Kidney tubule cell (primary cell): ENCODE results near the gene PRPF8.
A peak's percentile ranks its signal among the peaks of the same experiment; 100 is the strongest.
"Not testable (repeated sequence)": the region's sequence is repeated elsewhere in the genome, so short reads cannot be mapped to it uniquely, and the experiment has no call there.

Experiments
- DNase-seq: peaks from one replicate; pipeline ENCODE4 v3.0.0-alpha.2; 2018; ENCODE audit warnings: low spot score

PRPF8 gene

DNA sequence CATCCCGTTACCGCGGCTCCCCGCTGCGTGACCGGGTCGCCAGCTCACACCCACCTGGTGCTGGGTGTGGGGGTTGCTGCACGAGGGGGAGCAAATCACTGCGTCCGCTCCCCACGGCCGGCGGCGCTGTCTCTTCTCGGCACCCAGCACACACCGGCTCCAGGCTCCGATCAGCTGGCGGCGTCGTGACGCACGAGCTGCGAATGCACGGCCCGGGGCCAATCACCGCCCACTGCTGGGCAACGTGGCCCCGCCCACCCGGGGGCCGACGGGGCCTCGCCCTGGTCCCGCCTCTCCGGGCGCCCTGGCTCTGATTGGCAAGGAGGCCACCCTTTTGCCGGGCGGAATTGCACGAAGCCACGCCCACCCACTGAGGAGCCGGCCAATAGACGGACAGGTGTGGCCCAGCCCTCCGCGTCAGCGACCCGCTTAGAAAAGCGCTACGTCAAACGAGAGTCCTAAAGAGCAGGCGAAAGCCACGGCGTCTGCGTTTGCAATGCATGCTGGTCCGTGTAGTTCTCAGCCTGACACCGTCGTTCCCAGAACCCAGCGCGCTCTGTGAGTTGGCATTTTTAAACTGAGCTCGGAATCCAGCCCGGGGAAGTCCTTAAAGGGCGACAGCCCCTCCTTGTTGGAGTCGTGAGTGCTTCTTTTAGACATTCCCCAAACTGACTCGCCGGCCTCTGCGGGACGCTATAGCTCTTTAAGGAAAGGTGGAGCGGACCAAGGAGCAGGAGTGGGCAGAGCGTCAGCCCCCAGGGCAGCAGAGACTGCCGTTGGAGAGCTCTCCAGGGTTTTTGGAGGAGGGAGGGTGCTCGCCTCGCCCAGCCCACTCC, 31.6 kb upstream of the PRPF8 start:
- peak; percentile 100 for DNase-seq

DNA sequence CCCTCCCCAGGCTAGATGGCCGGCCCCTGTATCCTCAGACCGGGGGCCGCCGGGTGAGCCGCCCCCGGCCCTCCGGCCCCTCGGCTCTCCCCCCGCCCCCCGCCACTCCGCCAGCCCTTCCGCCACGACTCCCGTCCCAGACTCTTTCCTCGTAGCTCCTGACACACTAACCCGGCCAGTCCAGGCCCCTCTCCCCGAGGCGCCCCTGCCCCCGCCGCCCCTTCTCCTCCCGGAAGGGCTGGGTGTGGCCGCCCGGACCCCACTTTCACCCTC, 31.1 kb upstream of the PRPF8 start:
- DNase-seq = no peak

DNA sequence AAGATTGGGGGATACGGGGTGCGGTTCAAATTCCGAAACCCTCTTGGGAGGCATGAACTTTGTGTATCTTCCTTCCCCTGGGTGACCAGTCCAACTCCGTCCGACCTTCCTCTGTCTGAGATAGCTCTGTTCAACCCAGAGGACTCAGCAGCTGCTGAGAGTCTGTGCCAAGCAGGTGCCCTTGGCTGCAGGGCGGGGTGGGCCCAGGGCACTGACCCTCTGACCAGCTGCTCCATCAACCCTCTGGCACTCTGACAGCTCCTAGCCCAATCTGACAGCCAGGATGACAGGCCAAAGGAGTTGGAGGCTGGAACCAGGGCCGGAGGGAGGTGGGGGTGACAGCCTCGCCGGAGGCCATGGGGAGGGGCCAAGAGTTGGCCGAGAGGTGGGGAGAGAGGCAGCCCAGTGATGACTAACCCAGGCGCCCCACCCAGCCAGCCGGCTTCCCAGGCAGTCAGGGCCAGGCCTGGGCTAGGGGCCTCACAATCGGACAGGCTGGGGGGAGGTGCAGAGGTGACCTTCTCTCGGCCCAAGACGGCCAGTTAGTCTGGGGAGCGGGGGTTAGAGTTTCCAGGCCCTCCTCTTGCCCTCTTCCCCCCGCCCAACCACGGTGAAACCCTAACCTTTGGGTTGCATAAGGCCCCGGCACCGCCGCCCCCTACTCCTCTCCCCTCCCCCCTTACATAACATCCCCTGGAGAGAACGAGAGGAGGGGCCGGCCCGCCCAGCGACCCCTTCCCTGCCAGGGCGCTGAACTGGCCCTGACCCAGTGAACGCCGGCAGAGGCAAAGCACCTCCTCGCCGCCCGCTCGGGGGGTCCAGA, 30.5 kb upstream of the PRPF8 start:
- DNase-seq = peak; percentile 92

DNA sequence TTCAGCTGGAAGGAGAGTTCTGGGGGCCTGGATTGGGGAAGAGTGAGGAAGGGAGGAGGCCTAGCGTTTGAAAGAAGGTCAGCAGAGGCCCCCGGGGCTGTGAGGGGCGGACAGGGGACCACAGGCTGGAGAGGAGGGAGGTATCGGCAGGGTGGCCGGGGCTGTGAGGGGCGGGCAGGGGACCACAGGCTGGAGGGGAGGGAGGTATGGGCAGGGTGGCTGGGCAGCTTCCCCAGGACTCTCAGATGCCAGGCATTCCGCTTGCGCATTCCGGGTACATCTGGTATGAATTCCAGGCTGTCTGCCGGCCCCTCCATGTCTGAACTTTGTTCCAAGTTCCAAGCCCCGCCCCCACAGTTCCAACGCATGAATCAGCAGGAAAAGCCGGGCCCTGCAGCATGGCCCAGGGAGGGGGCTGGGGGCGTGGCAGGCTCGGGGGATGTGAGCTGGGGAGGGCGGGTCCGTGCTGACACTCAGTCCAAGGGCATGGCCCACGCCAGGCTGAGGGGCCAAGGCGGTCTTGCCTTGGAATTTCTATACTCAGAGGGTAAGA, 29.8 kb upstream of the PRPF8 start:
- DNase-seq = peak; percentile 96

DNA sequence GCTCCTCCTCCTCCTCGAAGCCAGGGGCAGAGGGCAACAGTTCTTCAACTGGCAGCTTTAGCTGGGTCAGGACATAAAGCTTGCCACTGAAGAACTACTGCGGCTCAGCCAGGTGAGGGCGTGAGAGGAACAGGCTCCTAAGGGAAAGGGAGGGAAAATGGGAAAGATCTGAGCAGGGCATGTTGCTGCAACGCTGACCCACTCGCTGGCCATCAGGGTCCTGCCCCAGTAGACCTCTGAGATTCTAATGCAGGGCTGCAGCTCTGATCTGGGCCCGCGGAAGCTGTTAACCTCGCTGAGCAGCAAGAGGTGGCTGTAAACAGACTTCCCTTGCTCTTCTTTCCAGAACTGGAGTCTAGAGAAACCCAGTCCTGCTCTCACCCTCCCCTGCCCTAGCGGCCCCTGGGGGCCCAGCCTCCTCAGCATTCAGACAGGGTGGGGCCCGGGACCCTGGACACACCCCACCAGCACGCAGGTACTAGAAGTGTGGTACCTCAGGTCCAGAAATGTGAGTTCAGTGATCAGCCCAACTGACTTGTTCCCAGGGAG, 29.3 kb upstream of the PRPF8 start:
- DNase-seq = peak; percentile 65

DNA sequence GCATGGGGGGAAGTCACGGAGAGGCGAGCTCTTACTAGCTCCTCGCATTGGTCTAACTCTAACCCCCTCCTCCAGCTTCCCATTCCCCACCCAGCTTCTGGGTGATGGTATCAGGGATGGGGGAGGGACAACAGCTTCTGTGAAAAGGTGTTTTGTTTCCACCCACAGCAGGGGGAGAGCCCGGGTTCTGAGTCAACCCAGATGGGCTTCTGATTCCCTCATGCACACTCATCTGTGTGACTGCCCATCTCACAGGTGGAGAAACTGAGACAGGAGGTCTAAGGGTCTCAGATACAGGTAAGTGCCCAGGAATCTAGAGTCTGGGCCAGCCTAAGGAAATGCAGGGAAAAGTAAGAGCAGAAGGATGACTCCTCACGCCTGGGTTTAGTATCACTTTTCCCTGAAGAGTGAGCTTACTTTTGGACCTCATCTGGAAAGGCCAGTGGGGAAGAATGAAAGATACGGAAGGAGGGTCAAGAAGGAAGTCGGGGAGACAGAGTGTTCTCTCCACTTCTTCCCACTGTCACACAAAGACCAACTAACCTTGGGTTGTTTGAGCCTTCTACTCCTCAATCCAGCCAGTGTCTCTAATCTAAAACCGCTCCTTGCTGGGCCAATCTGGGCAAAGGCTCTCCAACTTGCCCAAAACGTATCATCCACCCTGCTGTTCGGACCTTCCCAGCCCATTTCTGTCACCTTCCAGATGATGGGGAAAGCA, 28.7 kb upstream of the PRPF8 start:
- DNase-seq = no peak

DNA sequence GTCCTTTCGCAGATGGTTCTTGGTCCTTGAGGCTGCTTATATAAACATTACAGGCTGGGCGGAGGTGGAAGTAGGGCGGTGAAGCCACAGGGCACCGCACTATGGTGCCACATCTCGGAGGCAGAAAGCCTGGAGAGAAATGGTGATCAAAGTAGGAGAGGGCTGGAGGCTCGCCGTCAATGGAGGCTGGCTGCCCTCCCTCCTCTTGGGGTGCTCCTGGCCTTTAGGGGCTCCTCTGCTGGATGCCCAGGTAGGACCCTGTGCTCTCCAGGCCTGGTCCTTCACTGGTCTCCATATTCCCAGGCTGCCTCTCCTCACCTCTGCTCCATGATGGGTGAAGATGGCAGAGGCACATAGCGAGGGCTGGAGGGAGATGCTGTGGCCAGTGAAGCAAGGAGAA, 27.6 kb upstream of the PRPF8 start:
- no peak for DNase-seq

DNA sequence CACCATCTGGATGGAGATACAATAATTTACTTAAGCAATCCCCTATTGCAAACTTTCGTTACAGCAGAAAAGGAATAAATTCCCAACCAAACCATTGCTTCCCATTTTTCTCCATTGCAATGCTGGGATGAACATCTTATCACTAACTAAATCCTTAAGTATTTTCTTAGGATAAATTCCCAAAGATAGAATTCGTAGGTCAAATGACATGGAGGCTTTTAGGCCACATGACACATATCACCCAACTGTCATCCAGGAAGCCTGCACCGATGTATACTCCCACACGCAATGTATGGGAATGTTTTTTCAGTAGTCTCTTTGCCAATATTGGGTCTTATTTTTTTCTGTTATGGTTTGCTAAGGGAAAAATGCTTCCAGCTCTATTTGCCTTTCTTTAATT, 27.1 kb upstream of the PRPF8 start:
- no peak for DNase-seq

DNA sequence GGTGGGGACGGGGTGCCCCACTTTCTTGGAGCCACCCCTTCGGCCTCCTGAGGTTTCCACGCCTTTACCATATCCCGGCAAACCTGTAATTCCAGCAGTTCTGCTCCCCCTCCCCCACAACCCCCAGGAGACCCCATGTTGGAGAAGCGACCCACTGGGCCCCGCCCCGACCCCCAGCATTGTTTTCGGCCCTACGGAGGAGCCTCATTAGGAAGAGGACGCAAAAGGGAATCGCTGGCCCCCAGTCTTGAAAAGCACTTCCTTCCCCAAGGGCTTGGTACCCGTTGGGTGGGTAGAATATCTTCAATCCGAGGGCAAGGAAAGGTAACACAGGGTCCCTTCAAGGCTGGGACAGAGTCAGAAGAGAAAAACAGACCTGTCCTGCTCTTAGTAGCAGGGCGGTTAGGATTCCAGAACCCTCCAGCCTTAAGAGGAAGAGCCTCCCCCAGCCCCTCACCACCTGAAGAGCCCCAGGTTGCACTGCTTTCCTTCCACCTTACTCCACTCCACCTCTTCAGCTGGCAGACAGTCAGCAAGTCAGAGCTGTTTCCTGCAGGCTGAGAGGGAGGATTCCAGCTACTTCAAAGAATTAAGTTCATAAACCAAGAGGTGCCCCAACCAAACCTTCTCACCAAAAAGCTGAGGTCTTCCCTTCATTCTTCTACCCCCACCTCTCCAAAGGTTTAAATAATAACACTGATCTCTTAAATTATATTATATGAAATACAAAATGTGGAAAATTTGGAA, 26.3 kb upstream of the PRPF8 start:
- peak; percentile 23 for DNase-seq

DNA sequence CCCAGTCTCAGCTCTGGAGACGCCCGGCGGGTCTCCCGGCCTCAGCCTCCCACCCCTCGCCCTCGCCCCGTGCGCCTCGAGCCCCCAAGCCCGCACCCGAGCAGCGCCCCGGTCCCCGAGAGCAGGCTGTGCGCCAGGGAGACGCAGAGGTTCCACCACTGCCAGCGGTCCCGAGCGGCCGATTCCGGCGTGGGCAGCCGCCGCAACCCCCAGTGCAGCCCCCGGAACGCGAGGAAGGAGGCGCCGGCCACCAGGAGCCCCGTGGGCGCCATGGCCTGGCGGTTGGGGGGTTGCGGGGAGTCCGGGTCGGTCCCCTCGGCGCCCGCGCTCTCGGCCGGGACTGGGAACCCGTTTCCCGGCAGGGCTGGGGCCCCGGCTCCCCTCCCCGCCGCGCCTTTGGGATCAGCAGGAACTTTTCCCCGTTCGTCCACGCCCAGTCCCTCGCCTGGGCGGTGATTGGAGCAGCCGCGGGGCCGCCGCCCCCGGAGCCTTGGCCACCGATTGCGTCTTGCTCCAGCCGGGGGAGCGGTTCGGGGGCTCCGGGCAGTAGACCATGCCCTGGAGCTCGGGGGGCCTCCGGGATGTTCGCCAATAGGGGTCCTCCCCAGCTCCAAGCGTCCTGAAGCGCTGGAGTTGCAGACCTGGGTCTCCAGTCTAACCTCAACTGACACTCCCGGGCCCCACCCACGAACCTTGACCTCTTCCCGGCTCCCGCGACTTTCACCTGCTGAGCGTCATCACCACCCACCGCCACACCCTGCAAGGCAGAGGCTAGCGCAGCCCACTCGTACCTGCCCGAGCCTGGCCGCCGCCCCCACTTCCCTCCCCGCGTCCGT, 25.5 kb upstream of the PRPF8 start, which contains the start of gene TLCD2:
Gene TLCD2 (minus strand): TSS at position 407 of the 836 bp plus-strand sequence. CDS start 135 bp downstream, at position 272.
- peak; percentile 73 for DNase-seq

DNA sequence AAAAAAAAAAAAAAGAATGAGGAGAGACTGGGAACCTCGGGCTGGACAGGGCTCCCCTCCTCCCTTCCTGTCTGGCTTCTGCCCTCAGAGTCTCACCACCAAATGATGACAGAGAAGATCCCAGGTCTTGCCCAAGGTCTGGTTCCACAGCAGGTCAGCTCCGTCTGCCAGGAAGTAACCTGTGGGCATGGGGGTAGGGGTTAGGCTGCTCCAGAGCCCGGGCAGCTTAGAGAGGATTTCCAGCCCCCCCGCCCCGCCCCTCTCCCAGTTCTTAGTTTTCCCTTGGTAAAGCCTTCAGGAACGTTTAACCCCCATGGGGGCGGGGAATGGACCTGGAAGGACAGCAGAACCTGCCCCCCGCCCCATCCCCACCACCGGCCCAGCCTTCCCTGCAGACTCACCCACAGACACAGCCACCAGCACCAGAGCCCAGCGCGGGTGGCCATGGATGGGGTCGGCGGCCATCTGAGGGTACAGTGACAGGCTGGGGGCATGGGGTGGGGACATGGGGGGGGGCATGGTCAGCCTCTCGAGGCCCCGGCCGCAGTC, 24.8 kb upstream of the PRPF8 start:
- DNase-seq = peak; percentile 29

DNA sequence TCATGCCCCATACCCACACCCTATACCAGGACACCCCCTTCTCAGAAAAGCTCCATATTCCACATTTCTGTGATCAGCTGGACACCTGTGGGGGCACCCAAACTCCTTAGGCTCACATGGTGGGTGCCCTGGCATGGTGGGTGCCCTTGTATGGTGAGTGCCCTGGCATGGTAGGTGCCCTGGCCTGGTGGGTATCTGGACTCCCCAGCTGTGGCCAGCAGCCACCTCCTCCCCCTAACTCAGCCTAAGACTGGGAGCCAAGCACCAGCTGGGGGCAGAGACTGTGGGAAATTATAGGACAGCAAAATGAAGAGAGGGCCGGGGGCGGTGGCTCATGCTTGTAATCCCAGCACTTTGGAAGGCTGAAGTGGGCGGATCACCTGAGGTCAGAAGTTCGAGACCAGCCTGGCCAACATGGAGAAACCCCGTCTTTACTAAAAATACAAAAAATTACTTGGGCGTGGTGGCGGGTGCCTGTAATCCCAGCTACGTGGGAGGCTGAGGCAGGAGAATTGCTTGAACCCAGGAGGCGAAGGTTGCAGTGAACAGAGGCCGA, 24.2 kb upstream of the PRPF8 start:
- not testable (repeated sequence) for DNase-seq

DNA sequence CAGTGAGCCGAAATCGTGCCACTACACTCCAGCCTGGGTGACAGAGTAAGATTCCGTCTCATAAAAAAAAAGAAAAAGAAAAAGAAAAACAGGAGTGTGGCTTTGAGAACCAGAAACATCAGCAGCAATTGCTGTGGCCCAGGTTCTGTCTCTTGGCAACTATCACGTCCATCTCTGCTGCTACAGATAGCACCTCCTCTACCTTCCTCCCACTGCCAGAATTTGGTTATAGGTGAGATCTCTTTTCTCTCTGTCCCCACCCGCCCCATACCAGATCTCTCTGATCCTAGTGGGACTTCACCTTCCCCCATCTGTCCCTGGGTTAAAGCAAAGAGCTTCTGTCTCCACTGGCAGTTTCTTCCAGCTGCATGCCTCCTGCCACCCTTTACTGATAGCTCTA, 22.4 kb upstream of the PRPF8 start:
- DNase-seq = no peak

DNA sequence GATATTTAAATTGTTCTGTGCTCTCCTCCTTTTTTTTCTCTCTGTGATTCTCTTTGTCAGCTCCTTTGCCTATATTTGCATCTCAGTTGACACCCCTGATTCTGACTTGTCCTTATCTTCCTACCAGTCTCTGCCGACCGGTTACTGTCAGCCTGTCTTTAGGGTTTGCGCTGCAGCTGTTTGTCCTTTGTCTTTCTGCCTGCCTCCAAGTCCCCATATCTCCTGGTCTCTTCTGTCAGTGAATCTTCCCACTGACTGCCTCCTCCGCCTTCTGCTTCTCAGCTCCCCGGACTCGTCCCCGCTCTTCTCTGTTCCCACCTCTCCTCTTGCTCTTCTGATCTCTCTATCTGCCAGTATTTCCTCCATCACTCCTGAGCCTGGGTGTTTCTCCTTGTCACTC, 20.3 kb upstream of the PRPF8 start:
- no peak for DNase-seq

DNA sequence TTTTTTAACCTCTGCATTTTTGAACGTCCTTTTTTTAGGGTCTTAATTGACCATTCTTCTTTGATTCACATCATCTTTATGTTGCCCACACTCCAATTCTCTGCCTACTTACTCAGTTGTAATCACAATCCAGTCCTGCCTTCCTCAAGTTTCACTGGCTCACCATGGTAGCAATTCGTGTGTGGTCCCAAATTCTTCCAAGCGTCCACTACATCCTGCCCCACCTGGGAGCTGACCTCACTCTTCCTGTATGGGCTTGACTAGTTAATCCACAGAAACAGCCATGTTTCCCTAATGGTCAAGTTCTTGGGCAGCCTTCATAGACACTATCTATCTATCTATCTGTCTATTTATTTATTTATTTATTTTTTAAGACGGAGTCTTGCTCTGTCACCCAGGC, 18.4 kb upstream of the PRPF8 start:
- DNase-seq = peak; percentile 60

DNA sequence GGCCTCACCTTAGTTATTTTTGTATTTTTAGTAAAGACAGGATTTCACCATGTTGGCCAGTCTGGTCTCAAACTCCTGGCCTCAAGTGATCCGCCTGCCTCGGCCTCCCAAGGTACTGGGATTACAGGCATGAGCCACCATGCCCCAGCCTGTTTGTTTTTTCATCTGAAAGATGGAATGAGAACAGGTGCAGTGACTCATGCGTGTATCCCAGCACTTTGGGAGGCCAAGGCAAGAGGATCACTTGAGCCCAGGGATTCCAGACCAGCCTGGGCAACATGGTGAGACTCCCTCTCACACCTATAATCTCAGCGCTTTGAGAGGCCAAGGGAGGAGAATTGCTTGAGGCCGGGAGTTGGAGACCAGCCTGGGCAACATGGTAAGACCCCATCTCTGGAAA, 15.2 kb upstream of the PRPF8 start:
- not testable (repeated sequence) for DNase-seq

DNA sequence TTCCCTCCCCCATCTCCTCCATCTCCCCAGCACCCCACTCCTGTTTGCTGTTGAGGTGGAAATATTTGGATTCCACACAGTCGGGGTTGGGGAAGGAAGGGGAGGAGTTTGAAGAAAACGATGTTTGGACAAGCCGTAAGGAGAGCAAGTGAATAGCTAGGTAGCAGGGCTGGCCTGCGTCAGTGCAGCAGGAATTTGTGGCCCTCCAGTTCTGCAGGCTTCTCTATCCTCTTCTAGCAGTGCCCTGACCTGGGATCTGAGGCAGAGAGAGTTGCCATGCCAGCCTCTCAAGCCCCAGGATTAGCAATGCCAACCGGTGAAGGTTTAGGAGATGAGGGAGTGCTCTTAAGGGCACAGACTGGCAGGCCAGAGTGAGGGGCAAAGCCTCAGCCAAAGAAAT, 13.0 kb upstream of the PRPF8 start:
- no peak for DNase-seq

DNA sequence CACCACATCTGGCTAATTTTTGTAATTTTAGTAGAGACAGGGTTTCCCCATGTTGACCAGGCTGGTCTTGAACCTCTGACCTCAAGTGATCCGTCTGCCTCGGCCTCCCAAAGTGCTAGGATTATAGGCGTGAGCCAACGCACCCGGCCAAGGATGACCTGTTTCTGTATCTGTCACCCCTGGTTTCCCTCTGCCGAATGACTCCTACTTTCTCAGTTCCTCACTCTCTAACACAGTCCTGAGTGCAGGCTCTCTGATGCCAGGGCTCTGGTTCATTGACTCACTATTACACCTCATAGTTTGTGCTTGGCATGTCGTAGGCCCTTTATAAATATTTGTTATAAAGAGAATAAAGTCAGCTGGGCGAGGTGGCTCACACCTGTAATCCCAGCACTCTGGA, 10.7 kb upstream of the PRPF8 start:
- no peak for DNase-seq

DNA sequence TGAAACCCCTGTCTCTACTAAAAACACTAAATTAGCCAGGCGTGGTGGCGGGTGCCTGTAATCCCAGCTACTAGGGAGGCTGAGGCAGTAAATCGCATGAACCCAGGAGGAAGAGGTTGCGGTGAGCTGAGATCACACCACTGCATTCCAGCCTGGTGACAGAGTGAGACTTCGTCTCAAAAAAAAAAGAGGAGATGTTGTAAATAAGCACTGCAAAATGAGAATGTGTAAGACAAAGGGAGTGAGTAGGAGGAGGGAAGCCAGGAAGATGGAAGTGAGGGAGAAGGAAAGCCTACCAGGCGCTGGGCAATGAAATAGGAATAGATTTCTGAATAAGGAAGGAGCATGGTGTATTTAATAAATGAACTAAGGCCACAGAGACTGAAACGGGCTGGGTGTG, 8.7 kb upstream of the PRPF8 start:
- peak; percentile 43 for DNase-seq
